GM19238 (cell line): ENCODE data around the gene ATP6V0A1.
"Not testable (repeated sequence)": the region's sequence is repeated elsewhere in the genome, so short reads cannot be mapped to it uniquely, and the experiment has no call there.

ENCODE experiments used
- DNase-seq: peaks from one replicate; pipeline ENCODE4 v3.0.0; 2011; ENCODE audit warnings: low spot score; ENCODE audit not compliant: insufficient read length

Gene ATP6V0A1

GRCh38 chr17:42458497-42459255 is at the start of gene ATP6V0A1:
ATP6V0A1 (plus strand) TSS chr17:42458878; CDS start chr17:42460895, 2,017 bp downstream.
- DNase-seq: peak; percentile 80

- no peak for DNase-seq
Measured at GRCh38 chr17:42409523-42410318, 49.0 kb upstream of the ATP6V0A1 start.

DNA sequence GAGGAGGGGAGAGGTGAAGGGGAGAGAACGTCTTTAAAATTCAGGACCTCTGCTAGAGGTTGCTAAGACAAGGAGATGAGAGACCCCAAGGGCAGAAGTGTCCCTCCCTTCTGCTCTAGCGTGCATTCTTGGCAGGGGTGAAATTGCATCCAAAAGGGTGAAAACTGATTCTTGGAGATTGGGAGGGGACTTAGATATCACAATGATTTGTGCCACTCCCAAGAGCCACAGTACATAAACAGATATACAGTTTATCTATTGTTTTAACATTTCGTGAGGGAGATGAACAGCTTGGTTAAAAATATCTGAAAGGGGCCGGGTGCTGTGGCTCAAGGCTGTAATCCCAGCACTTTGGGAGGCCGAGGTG is 48.4 kb upstream of the ATP6V0A1 start:
- no peak for DNase-seq

DNA sequence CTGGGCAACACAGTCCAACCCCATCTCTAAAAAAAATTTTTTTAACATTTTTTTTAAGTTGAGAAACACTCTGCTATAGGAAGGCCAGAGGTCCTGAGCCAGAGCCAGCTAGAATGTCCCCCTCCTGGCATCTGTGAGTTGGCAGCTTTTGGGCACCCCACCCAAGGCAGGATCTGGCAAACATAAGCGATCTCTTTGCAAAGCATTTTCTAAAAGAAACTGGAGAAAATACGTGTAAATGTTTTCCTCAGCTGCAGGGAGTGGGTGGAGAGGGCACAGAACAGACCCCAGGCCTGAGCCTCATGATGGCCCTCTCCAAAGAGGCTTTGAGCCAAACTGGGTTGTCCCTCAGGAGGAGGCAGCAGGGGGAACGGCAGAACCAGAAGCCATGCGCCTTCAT is 47.3 kb upstream of the ATP6V0A1 start:
- no peak for DNase-seq

DNA sequence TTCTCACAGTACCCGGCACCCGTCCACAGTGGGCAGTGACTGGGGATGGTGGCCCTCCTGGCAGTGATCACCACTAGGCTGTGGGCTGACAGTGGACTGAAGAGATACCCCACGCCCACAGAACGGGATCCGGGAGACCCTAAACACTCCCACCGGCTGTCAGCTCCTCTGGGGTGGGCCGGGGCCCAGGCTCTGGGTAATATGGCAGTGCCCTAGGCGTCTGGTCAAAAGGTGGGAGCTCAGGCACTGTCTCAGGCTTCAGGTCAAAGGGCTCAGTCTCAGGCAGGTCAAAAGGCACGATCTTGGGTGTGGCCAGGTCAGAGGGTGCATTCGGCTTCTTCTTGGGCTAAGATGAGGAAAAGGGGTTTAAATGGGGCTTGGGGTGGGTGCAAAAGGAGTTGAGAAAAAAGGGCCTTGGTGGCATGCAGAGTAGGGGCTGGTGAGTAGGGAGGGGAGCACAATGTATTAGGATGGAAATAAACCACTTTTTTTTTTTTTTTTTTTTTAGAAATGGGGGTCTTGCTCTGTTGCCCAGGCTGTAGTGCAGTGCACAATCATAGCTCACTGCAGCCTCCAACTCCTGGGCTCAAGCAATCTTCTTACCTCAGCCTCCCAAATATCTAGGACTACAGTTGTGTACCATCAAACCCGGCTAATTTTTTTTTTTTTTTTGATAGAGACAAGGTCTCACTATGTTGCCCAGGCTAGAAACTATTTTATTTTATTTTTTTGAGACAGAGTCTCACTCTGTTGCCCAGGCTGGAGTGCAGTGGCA is 46.6 kb upstream of the ATP6V0A1 start:
- DNase-seq: no peak

DNA sequence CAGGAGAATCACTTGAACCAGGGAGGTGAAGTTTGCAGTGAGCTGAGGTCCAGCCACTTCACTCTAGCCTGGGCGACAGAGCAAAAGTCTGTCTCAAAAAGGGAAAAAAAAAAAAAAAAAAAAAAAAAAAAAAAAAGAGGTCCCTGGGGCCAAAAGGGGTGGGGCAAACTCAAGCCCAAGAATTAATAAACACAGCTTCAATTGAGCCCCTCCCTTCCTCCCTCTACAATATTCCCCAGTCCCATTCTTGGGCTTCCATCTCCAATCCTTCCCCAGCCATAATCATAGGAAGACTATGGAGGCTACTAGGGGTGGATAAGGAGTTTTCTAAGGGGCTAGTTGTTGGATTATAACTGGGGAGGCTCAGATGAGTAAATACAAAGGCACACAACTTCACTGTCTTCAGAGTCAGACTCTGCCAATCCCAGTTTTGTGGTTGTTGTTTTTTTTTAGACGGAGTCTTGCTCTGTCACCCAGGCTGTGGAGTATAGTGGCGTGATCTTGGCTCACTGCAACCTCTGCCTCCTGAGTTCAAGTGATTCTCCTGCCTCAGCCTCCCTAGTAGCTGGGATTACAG is 45.1 kb upstream of the ATP6V0A1 start:
- no peak for DNase-seq

GRCh38 chr17:42414704-42415409 is 43.8 kb upstream of the ATP6V0A1 start:
- peak; percentile 50 for DNase-seq

GRCh38 chr17:42417981-42418380 is 40.7 kb upstream of the ATP6V0A1 start:
- DNase-seq: not testable (repeated sequence)

- no peak for DNase-seq
Measured at GRCh38 chr17:42421136-42421506, 37.6 kb upstream of the ATP6V0A1 start.

GRCh38 chr17:42421507-42422338 is 37.0 kb upstream of the ATP6V0A1 start:
- no peak for DNase-seq

DNA sequence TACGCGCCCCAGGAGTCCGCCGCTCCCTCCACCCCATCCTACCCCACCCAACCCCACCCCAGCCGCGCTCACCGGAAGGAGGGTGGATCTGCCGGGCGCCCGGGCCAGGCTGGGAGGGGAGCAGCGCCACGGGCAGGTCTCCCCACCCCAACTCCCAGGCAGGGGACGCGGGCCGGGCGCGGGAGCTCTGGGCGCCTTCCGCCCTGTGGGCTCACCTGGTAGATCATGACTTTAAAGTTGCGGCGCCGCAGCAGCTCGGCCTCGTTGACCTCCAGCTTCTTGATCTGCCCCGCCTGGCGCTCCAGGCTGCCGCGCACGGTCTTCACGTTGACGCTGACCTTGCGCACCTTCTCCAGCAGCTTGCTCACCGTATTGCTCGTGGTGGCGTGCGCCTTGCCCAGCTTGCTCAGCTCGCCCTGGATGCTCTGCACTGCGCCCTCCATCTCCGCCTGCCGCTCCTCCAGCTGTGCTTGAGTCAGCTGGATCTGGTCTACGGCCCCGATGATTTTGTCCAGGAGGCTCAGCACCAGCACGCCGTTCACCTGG is 36.2 kb upstream of the ATP6V0A1 start:
- no peak for DNase-seq

DNA sequence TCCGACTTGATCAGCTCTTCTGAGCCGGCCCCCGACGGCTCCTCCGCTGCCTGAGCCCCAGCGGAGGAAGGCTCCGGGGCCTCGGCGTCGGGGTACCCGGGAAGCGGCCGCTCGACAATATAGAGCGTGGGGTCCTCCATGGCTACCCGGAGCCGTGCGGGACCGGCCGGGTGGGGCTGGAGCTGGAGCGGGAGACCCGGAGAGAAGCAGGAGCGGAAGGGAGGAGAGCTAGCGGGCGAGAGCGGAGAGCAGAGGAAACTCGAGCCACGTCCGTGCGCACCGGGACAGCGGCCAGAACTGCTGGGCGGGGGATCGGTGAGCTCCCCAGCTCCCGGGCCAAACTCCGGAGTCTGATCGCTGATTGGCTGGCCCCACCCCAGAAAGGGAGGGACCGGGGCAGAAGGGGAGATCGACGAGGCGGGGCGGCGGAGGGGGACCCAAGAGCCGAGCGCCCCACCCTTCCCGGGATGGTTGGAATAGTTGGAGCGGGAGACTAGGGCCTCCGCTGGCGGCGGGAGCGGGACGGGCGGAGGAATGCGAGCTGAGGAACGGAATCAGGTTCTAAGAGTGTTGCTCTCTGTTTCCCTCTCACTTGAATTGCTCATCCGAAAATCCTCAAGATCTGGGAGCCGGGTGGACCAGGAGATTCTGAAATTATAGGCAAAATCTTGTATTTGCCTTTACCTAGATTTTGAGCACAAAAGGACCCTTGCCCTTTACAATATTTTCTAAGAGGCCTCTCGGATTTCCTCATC is 35.5 kb upstream of the ATP6V0A1 start, which contains the start of gene CAVIN1:
Gene CAVIN1, minus strand, starts transcription at position 299 of the 755 bp plus-strand sequence. Its CDS starts 159 bp downstream, at position 140.
- peak; percentile 35 for DNase-seq

DNA sequence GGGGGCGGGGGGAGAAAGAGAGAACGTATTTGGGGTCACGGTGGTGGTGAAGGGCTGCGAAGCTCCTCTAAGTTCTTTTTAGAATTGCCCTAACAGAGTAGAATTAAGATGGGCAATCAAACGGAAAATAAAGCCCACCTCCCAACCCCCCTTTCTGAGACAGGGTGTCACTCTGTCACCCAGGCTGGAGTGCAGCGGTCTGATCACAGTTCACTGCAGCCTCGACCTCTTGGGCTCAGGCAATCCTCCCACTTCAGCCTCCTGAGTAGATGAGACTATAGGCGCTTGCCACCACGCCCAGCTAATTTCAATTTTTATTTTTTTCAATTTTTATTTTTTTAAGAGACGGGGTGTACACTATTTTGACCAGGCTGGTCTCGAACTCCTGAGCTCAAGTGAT is 34.9 kb upstream of the ATP6V0A1 start:
- DNase-seq: no peak

DNA sequence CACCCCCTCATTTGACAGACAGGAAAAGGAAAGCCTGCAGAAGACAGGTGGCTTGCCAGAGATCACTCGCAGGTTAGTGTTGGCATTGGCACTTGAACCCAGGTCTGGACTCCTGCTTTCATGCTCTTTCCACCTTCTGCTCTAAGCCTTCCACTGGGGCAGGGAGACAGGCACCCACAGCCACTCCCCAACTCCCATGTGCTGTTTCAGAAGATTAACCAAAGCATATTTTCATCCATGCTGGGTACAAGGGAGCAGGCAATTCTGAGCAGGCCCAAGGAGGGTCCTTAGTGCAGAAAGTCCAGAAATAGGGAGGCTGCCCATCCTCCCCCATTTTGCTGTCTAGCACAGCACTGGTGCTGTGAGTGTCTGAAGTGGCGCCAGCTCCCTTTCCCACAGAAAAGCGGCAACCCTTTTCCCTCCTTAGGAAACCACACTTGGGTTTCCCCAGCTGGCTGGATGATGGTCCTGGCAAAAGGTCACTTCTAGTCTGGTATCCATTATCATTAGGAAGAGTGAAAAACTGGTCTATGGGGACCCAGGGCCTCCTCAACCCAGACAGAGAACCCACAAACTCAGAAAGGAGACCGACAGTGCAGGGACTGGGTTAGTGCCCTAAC is 33.6 kb upstream of the ATP6V0A1 start:
- DNase-seq: no peak

GRCh38 chr17:42428141-42428944 is 30.3 kb upstream of the ATP6V0A1 start:
- no peak for DNase-seq

GRCh38 chr17:42429726-42430447 is 28.8 kb upstream of the ATP6V0A1 start:
- DNase-seq: no peak

GRCh38 chr17:42431758-42432161 is 26.9 kb upstream of the ATP6V0A1 start:
- DNase-seq: no peak
